HCT116 (cell line): Measurements from ENCODE around the gene ODF4. TPM values are rescaled to one million over a fixed set of nuclear protein-coding genes. Genes with fewer than 3 reads are reported as not detected.
"Not testable (repeated sequence)": the region's sequence is repeated elsewhere in the genome, so short reads cannot be mapped to it uniquely, and the experiment has no call there.

ENCODE experiments used
- ATAC-seq: fragments of 200-7000 bp; cut with Tn5 transposase; 2 replicates; pipeline ENCODE4 v1.9.1; 2020; ENCODE audit warnings: mild to moderate bottlenecking, moderate library complexity
- BruUV-seq: library from RNA; stranded (reverse); fragments of 400-500 nt; replicated peaks from 2 replicates; lab custom pipeline; 2021; lab: Mats Ljungman, UMichigan
- CTCF ChIA-PET: fragments of 300-600 bp; sonication (Branson Sonifier 250); formaldehyde crosslinking; loops from one replicate; lab custom pipeline; 2021; ENCODE audit warnings: antibody characterized with exemption; lab: Charles Lee
- POLR2A ChIA-PET: fragments of 300-600, 350-600 bp; sonication (Branson Sonifier 250); formaldehyde crosslinking; loops from one replicate; lab custom pipeline; 2021; ENCODE audit warnings: antibody characterized with exemption; lab: Charles Lee
- RAD21 ChIA-PET, 2 experiments: fragments of 300-600 bp; sonication (Branson Sonifier 250); formaldehyde crosslinking; loops; one replicate each; lab custom pipeline; 2023; ENCODE audit warnings: low total read pairs in 2 of 2; ENCODE audit not compliant: uncharacterized antibody in 2 of 2, unreplicated experiment in 2 of 2, low non-redundant PET in 1 of 2; lab: Charles Lee
- DNase-seq: peaks from one replicate; pipeline ENCODE4 v3.0.0-alpha.2; 2010; ENCODE audit warnings: low read depth, low spot score
- H2AFZ ChIP-seq: fragments of 200-600 bp; shearing (Covaris generic), sonication (generic); 2 replicates; pipeline ENCODE4 v1.6.1; 2017; ENCODE audit warnings: low read depth, mixed run types, mixed read lengths, antibody characterized with exemption, low read length; ENCODE audit not compliant: poor library complexity, severe bottlenecking
- H3K27ac ChIP-seq: 2 replicates; pipeline ENCODE4 v1.5.1; 2012; ENCODE audit warnings: low read depth, low read length
- H3K27me3 ChIP-seq: fragments of 200-600 bp; sonication (generic); 2 replicates; pipeline ENCODE4 v1.6.1; 2016; ENCODE audit warnings: mixed run types, low read length, mixed read lengths; ENCODE audit not compliant: insufficient read depth
- H3K36me3 ChIP-seq, 2 experiments: fragments of 200-500 bp in 1 of 2; fragments of 200-600 bp in 1 of 2; sonication (Bioruptor generic) in 1 of 2; sonication (generic) in 1 of 2; 2 replicates each; pipeline versions ENCODE4 v1.5.1 to v1.6.1; 2014 to 2016; ENCODE audit warnings: low read length in 2 of 2, inconsistent platforms in 1 of 2, mixed read lengths in 1 of 2, mixed run types in 1 of 2; ENCODE audit not compliant: insufficient read depth in 2 of 2, control insufficient read depth in 1 of 2
- H3K4me1 ChIP-seq, 2 experiments: fragments of 200-600 bp in 1 of 2; sonication (generic) in 1 of 2; 2 replicates each; pipeline versions ENCODE4 v1.5.1 to v1.6.1; 2012 to 2017; ENCODE audit warnings: low read length in 2 of 2, inconsistent platforms in 1 of 2, mild to moderate bottlenecking in 1 of 2, mixed read lengths in 1 of 2, mixed run types in 1 of 2, moderate library complexity in 1 of 2; ENCODE audit not compliant: insufficient read depth in 2 of 2, control insufficient read depth in 1 of 2
- H3K4me2 ChIP-seq: fragments of 200-600 bp; sonication (generic); 2 replicates; pipeline ENCODE4 v1.6.1; 2017; ENCODE audit warnings: mixed run types, low read length, mixed read lengths
- H3K4me3 ChIP-seq, 2 experiments: fragments of 200-600 bp in 1 of 2; sonication (generic) in 1 of 2; replicated peaks in 1 of 2; 2 replicates each; pipeline ENCODE4 v1.5.1; 2011 to 2016; ENCODE audit warnings: low read length in 2 of 2, control low read depth in 1 of 2, low read depth in 1 of 2, mild to moderate bottlenecking in 1 of 2, mixed read lengths in 1 of 2, mixed run types in 1 of 2
- H3K79me2 ChIP-seq: fragments of 200-600 bp; sonication (generic); 2 replicates; pipeline ENCODE4 v1.6.1; 2017; ENCODE audit warnings: mild to moderate bottlenecking, mixed run types, low read length, moderate library complexity, mixed read lengths; ENCODE audit not compliant: insufficient read depth
- H3K9ac ChIP-seq: fragments of 200-600 bp; sonication (generic); 2 replicates; pipeline ENCODE4 v1.6.1; 2016; ENCODE audit warnings: low read length, mixed read lengths
- H3K9me2 ChIP-seq: fragments of 200-600 bp; sonication (generic), shearing (Covaris generic); 2 replicates; pipeline ENCODE4 v1.6.1; 2017; ENCODE audit warnings: mixed run types, mild to moderate bottlenecking, moderate library complexity; ENCODE audit not compliant: insufficient read depth
- H3K9me3 ChIP-seq, 2 experiments: fragments of 200-500 bp in 1 of 2; fragments of 200-600 bp in 1 of 2; sonication (Bioruptor generic) in 1 of 2; sonication (generic) in 1 of 2; 2 replicates each; pipeline ENCODE4 v1.6.1; 2014 to 2017; ENCODE audit warnings: low read length in 2 of 2, mixed read lengths in 2 of 2, inconsistent platforms in 1 of 2, low read depth in 1 of 2, mild to moderate bottlenecking in 1 of 2, mixed run types in 1 of 2, moderate library complexity in 1 of 2; ENCODE audit not compliant: control insufficient read depth in 1 of 2, insufficient read depth in 1 of 2
- H4K20me1 ChIP-seq: fragments of 200-600 bp; sonication (generic), shearing (Covaris generic); 2 replicates; pipeline ENCODE4 v1.6.1; 2017; ENCODE audit warnings: mixed run types, mild to moderate bottlenecking, moderate library complexity; ENCODE audit not compliant: insufficient read depth
- CEBPB ChIP-seq: IDR thresholded peaks from 2 replicates; pipeline ENCODE4 v1.6.1; 2012; ENCODE audit warnings: low read depth
- CTCF ChIP-seq, 3 experiments: fragments of 200-600 bp in 1 of 3; sonication (generic) in 1 of 3; IDR thresholded peaks in 2 of 3; conservative IDR thresholded peaks in 1 of 3; 2 replicates each; pipeline ENCODE4 v1.5.1; 2012 to 2017; ENCODE audit warnings: low read depth in 2 of 3, low read length in 2 of 3, antibody characterized with exemption in 1 of 3, borderline replicate concordance in 1 of 3, control low read depth in 1 of 3, mild to moderate bottlenecking in 1 of 3, mixed read lengths in 1 of 3, mixed run types in 1 of 3, moderate library complexity in 1 of 3; ENCODE audit not compliant: insufficient read depth in 1 of 3
- EZH2 ChIP-seq: fragments of 200-600 bp; sonication (generic); IDR thresholded peaks from 2 replicates; pipeline ENCODE4 v1.6.1; 2017; ENCODE audit warnings: antibody characterized with exemption, mixed run types
- FOSL1 ChIP-seq: IDR thresholded peaks from 2 replicates; pipeline ENCODE4 v1.6.1; 2012; ENCODE audit warnings: low read depth
- JUND ChIP-seq: IDR thresholded peaks from 2 replicates; pipeline ENCODE4 v1.6.1; 2012
- SIN3A ChIP-seq: IDR thresholded peaks from 2 replicates; pipeline ENCODE4 v1.6.1; 2012; ENCODE audit warnings: low read depth
- SRF ChIP-seq: IDR thresholded peaks from 2 replicates; pipeline ENCODE4 v1.6.1; 2012; ENCODE audit warnings: low read depth
- intact Hi-C: fragments of 100-400 bp; cut with micrococcal nuclease; formaldehyde crosslinking; loops from 2 replicates; pipeline ENCODE4 v1.10.0; 2022
- total RNA-seq: library from RNA; stranded (reverse); gene quantifications from one replicate; pipeline ENCODE4 v1.2.1, GENCODE V29; 2021; ENCODE audit not compliant: unreplicated experiment

The ODF4 gene
- total RNA-seq, 1 experiment from 2014 or later, result not detected

DNA sequence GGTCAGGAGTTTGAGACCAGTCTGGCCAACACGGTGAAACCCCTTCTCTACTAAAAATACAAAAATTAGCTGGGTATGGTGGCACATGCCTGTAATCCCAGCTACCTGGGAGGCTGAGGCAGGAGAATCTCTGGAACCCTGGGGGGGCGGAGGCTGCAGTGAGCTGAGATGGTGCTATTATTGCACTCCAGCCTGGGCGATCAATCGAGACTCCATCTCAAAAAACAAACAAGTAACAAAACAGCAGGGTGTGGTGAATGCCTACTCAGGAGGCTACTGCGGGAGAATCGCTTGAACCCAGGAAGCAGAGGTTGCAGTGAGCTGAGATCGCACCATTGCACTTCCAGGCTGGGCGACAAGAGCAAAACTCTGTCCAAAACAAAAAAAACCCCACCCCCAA lies 38.5 kb downstream of the ODF4 start:
- Histone ChIP-seq H4K20me1 (peaks cover 29% of the 10 kb centered on the region; the same call in 1 of the 2 replicates), H3K79me2 (peaks cover 51% of the 10 kb centered on the region), H3K36me3 (peaks cover 38 to 54% of the 10 kb centered on the region in 2 experiments), H3K9ac (0 out of 2 replicates have a peak overlapping the region, but pooled peaks have one; percentile 1), H3K4me1 (peaks cover 24 to 52% of the 10 kb centered on the region in 2 experiments; a peak in 3 of 4 replicates), H3K27ac (peak overlapping the region; percentile 80; the same call in 1 of the 2 replicates)
- H3K27me3 ChIP-seq, DNase-seq, RAD21 ChIA-PET, H3K9me2 ChIP-seq, BruUV-seq, ATAC-seq, H3K9me3 ChIP-seq, H3K4me2 ChIP-seq, CTCF ChIA-PET, H2AFZ ChIP-seq, H3K4me3 ChIP-seq, POLR2A ChIA-PET: not testable (repeated sequence)
- intact Hi-C loops, result loop anchor here (10.0 kb wide), 1 partner anchor 153 kb away; no protein-coding TSS in a partner anchor

- DNase-seq, result no peak
- intact Hi-C loops, result loop anchor here (5.0 to 10.0 kb wide), 3 partner anchors 255 to 515 kb away; partner anchors contain the start of gene HES7
- H3K4me1 ChIP-seq, result peaks cover 30 to 60% of the 10 kb centered on the region in 2 experiments
Observed at GRCh38 chr17:8380049-8380448, 40.4 kb downstream of the ODF4 start.

More at GRCh38 chr17:8380049-8380448, 40.4 kb downstream of the ODF4 start:
- POLR2A ChIA-PET, result no interaction called here
- H3K79me2 ChIP-seq, result peaks cover 56% of the 10 kb centered on the region
- peaks cover 38 to 54% of the 10 kb centered on the region in 2 experiments for H3K36me3 ChIP-seq
- BruUV-seq, result no TSS peak
- peak overlapping the region; percentile 85 for H3K4me2 ChIP-seq
- no peaks in the 10 kb centered on the region for H3K27me3 ChIP-seq
- CTCF ChIA-PET, result no interaction called here
- H3K9ac ChIP-seq, result peak overlapping the region; percentile 93
- H3K27ac ChIP-seq, result peak overlapping the region; percentile 96; the same call in 1 of the 2 replicates
- H4K20me1 ChIP-seq, result peaks cover 29% of the 10 kb centered on the region; the same call in 1 of the 2 replicates
- TF ChIP-seq SRF, result no peak
- no peak for TF ChIP-seq EZH2
- TF ChIP-seq CTCF (IDR thresholded peaks at IDR 0.05 in 2 of 3, conservative IDR thresholded peaks at IDR 0.05 in 1 of 3; ENCODE audit: borderline replicate concordance in 1 of 3, insufficient read depth in 1 of 3, low read depth in 2 of 3, low read length in 2 of 3), result no peak
- no peak for TF ChIP-seq CEBPB
- no peak for TF ChIP-seq SIN3A
- no peak for TF ChIP-seq FOSL1
- no peak for TF ChIP-seq JUND
- no peaks in the 10 kb centered on the region for H3K9me2 ChIP-seq
- RAD21 ChIA-PET, result no interaction called here
- no peak for ATAC-seq
- H3K4me3 ChIP-seq, result no peak overlapping the region
- H2AFZ ChIP-seq, result no peak overlapping the region
- no peaks in the 10 kb centered on the region for H3K9me3 ChIP-seq
